Measurements from ENCODE around the gene TSPAN9.

Gene TSPAN9

GRCh38 chr12:3300833-3301401 lies 223.7 kb downstream of the TSPAN9 start:
- H3K36me3 ChIP-seq (ENCODE audit: insufficient read depth, low read length), result no peaks in the 10 kb centered on the region
- H3K4me1 ChIP-seq (ENCODE audit: insufficient read depth, low read length), result peaks cover 8% of the 10 kb centered on the region
- no peak overlapping the region for H3K9ac ChIP-seq (ENCODE audit: low read depth, low read length)
- no peaks in the 10 kb centered on the region for H3K9me3 ChIP-seq (ENCODE audit: control insufficient read depth, insufficient read depth, low read length)

DNA sequence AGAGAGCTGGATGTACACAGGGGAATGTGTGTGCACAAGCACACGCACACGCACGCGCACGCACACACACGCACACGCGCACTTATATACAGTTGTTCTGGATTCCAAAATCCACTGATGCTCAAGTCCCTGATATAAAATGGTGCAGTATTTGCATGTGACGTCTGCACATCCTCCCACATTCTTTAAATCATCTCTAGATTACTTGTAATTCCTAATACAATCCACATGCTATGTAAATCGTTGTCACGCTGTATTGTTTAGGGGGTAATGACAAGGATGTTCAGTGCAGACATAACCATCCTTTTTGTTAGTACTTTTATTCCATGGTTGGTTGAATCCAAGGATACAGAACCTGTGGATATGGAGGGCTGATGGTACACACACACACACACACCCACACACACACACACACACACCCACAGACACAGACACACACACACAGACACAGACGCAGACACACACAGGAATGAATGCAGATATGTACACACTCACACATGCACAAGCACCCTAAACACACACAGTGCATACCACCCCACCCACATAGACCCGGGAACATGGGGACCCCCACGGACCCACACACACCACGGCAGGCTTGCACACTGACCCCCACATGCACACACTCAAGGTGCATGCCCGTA lies 225.3 kb downstream of the TSPAN9 start:
- Histone ChIP-seq H3K4me1 (ENCODE audit: insufficient read depth, low read length) (peaks cover 8% of the 10 kb centered on the region), H3K9me3 (ENCODE audit: control insufficient read depth, insufficient read depth, low read length) (no peaks in the 10 kb centered on the region), H3K9ac (ENCODE audit: low read depth, low read length) (no peak overlapping the region), H3K36me3 (ENCODE audit: insufficient read depth, low read length) (no peaks in the 10 kb centered on the region)

GRCh38 chr12:3303410-3304136 lies 226.4 kb downstream of the TSPAN9 start:
- Histone ChIP-seq H3K36me3 (ENCODE audit: insufficient read depth, low read length) (no peaks in the 10 kb centered on the region), H3K9ac (ENCODE audit: low read depth, low read length) (no peak overlapping the region), H3K4me1 (ENCODE audit: insufficient read depth, low read length) (peaks cover 8% of the 10 kb centered on the region), H3K9me3 (ENCODE audit: control insufficient read depth, insufficient read depth, low read length) (no peaks in the 10 kb centered on the region)

DNA sequence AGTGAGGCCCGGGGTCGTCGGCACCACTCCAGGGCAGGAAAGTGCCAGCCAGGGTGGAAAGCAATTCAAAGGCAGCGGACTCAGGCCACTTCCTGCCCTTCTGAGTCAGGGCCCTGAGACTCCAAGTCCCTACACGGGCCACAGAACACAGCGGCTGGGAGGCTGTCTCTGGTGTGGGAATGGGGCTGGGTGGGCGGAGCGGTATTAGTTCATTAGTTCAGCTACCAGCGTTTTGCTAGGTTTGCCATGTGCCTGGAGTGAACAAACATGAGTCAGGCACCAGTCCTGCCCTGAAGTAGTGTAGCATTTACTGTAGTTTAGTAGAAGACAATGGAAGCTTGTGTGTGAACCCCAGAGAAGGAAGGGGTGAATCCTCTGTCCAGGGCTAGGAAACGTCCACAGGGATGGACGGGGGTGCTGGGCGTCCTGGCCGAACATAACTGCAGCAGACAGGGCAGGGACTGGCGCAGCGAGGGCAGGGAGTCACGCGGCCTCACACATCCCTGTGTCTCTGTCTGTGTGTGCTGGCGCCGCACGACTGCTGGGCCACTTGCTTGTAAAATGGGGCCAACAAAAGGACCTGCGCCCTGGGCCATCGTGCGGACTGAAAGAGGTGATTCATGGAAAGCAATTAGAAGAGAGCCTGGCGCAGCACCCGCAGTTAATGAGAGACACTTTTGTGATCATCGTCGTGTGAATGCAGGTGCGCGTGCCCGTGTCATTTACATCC lies 227.4 kb downstream of the TSPAN9 start:
- no peaks in the 10 kb centered on the region for H3K9me3 ChIP-seq (ENCODE audit: control insufficient read depth, insufficient read depth, low read length)
- H3K4me1 ChIP-seq (ENCODE audit: insufficient read depth, low read length), result peaks cover 8% of the 10 kb centered on the region
- H3K9ac ChIP-seq (ENCODE audit: low read depth, low read length), result no peak overlapping the region
- H3K36me3 ChIP-seq (ENCODE audit: insufficient read depth, low read length), result no peaks in the 10 kb centered on the region

DNA sequence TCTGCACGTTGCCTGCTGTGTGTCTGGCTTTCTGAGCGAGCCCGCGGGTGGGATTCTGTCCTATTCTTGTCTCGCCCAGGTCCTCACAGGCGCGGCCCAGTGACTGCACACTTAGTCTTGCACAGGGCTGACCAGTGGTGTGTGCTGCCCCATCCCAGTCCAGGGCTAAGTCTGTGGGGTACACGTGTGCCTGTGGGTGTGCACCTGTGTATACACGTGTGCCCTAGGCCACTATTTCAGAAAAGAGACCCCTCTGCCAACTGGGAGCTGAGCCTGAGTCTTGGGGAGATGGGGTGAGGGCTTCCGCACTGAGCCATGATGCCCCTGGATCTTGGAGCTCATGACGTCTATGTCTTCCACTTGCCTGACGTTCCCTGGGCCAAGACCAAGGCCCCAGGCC lies 228.3 kb downstream of the TSPAN9 start:
- H3K36me3 ChIP-seq (ENCODE audit: insufficient read depth, low read length), result no peaks in the 10 kb centered on the region
- H3K4me1 ChIP-seq (ENCODE audit: insufficient read depth, low read length), result peaks cover 4% of the 10 kb centered on the region; the same call in 1 of the 2 replicates
- H3K9me3 ChIP-seq (ENCODE audit: control insufficient read depth, insufficient read depth, low read length), result no peaks in the 10 kb centered on the region
- no peak overlapping the region for H3K9ac ChIP-seq (ENCODE audit: low read depth, low read length)

DNA sequence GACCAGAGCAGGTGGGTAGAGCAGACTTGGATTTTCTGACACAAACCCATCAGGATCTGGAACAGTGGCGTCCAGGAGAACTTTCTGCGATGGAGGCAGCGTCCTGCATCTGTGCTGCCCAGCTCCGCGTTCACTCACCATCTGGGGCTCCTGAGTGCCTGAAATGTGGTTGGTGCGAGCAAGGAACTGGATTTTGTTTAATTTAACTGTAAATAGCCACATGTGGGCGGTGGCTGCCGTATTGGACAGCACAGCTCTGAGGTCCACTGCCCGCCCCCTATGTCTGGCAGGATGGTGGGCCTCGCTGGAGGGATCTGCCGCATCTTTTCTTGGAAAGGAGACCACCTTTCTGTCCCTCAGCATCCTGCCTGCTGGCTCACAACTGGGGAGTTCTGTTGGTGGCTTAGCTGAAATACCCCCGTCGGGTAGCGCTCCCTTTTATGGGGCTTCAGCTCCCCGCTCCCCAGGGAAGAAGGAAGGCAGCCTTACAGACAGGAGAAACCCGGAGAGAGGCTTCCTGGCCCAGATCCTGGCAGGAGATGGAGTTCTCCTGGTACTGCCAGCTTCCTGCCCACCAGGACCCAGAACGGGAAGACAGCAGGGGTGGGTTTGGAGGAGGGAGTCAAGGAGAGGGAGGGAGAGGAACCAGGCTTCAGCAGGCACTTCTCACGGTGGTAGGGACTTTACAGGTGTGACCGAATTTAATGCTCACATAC lies 228.9 kb downstream of the TSPAN9 start:
- H3K9me3 ChIP-seq (ENCODE audit: control insufficient read depth, insufficient read depth, low read length), result no peaks in the 10 kb centered on the region

GRCh38 chr12:3307389-3307788 lies 230.2 kb downstream of the TSPAN9 start:
- Histone ChIP-seq H3K36me3 (ENCODE audit: insufficient read depth, low read length) (no peaks in the 10 kb centered on the region), H3K4me1 (ENCODE audit: insufficient read depth, low read length) (peaks cover 7% of the 10 kb centered on the region; the same call in 1 of the 2 replicates)

More for the DNA sequence above, 228.9 kb downstream of the TSPAN9 start:
- H3K9ac ChIP-seq (ENCODE audit: low read depth, low read length), result no peak overlapping the region
- H3K36me3 ChIP-seq (ENCODE audit: insufficient read depth, low read length), result no peaks in the 10 kb centered on the region
- peaks cover 4% of the 10 kb centered on the region; the same call in 1 of the 2 replicates for H3K4me1 ChIP-seq (ENCODE audit: insufficient read depth, low read length)

DNA sequence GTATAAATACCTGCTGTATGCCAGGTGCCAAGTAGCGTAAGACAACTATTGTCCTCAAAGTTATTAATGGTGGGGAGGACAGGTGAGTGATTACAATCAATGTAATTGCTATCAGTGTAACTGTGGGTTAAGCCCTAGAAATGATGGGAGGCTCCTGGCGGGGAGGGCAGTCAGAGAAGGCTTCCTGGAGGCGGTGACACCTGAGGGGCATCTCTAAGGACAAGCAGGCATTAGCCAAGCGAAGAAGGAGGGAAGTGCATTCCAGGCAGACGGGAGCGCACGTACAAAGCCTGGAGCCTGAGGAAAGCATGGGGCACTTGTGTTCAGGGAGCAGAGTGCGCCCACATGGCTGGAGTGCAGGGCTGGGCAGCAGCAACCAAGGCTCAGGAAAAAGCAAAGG lies 230.9 kb downstream of the TSPAN9 start:
- no peak overlapping the region for H3K9ac ChIP-seq (ENCODE audit: low read depth, low read length)
- peaks cover 7% of the 10 kb centered on the region; the same call in 1 of the 2 replicates for H3K4me1 ChIP-seq (ENCODE audit: insufficient read depth, low read length)

More at GRCh38 chr12:3307389-3307788, 230.2 kb downstream of the TSPAN9 start:
- H3K9me3 ChIP-seq (ENCODE audit: control insufficient read depth, insufficient read depth, low read length), result no peaks in the 10 kb centered on the region
- no peak overlapping the region for H3K9ac ChIP-seq (ENCODE audit: low read depth, low read length)

DNA sequence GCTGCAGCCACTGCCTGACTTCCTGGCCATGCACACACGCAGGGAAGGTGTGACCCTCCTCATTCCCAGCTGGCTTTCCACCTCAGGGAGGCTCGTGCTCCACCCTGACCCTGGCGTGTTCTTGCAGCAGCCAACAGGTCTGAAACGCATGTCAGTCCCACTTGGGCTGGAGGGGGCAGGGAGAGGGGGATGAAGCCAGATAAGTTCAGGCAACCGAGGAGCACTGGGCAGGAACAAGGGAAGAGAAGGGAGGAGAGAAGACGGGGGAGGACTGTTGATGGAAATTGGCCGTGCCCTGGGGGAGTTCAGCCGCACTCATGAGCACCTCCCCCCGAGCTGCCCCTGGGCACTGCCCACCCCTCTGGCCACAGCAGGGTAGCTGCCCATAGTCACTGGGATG lies 231.4 kb downstream of the TSPAN9 start:
- H3K9me3 ChIP-seq (ENCODE audit: control insufficient read depth, insufficient read depth, low read length), result no peaks in the 10 kb centered on the region
- H3K9ac ChIP-seq (ENCODE audit: low read depth, low read length), result no peak overlapping the region
- no peaks in the 10 kb centered on the region for H3K36me3 ChIP-seq (ENCODE audit: insufficient read depth, low read length)
- H3K4me1 ChIP-seq (ENCODE audit: insufficient read depth, low read length), result peaks cover 7% of the 10 kb centered on the region; the same call in 1 of the 2 replicates

More for the DNA sequence above, 230.9 kb downstream of the TSPAN9 start:
- Histone ChIP-seq H3K9me3 (ENCODE audit: control insufficient read depth, insufficient read depth, low read length) (no peaks in the 10 kb centered on the region), H3K36me3 (ENCODE audit: insufficient read depth, low read length) (no peaks in the 10 kb centered on the region)

GRCh38 chr12:3309805-3310204 lies 232.6 kb downstream of the TSPAN9 start:
- Histone ChIP-seq H3K36me3 (ENCODE audit: insufficient read depth, low read length) (no peaks in the 10 kb centered on the region), H3K9ac (ENCODE audit: low read depth, low read length) (no peak overlapping the region), H3K9me3 (ENCODE audit: control insufficient read depth, insufficient read depth, low read length) (no peaks in the 10 kb centered on the region), H3K4me1 (ENCODE audit: insufficient read depth, low read length) (peaks cover 3% of the 10 kb centered on the region; the same call in 1 of the 2 replicates)

GRCh38 chr12:3310271-3311026 lies 233.3 kb downstream of the TSPAN9 start:
- Histone ChIP-seq H3K9ac (ENCODE audit: low read depth, low read length) (no peak overlapping the region), H3K9me3 (ENCODE audit: control insufficient read depth, insufficient read depth, low read length) (no peaks in the 10 kb centered on the region), H3K36me3 (ENCODE audit: insufficient read depth, low read length) (no peaks in the 10 kb centered on the region), H3K4me1 (ENCODE audit: insufficient read depth, low read length) (peaks cover 7% of the 10 kb centered on the region; the same call in 1 of the 2 replicates)

DNA sequence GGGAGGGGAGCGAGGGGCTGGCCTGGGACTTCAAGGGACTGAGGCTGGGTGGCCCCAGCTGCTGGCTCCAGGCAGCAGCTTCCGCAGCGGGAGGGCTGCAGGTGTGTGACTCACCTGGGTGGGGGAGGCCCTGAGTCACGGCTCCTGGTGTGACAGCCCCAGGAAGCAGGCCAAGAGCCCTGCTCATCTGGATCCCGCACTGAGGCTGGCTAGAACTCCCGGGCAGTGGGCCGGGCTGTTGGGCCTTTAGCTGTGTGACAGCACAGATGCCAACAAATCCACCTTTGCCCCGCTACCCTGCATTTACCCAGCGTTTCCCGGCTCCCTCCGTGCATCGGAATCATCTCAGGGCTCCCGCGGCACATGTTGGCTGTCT lies 233.8 kb downstream of the TSPAN9 start:
- Histone ChIP-seq H3K36me3 (ENCODE audit: insufficient read depth, low read length) (no peaks in the 10 kb centered on the region), H3K9me3 (ENCODE audit: control insufficient read depth, insufficient read depth, low read length) (no peaks in the 10 kb centered on the region), H3K9ac (ENCODE audit: low read depth, low read length) (no peak overlapping the region), H3K4me1 (ENCODE audit: insufficient read depth, low read length) (peaks cover 7% of the 10 kb centered on the region; the same call in 1 of the 2 replicates)

DNA sequence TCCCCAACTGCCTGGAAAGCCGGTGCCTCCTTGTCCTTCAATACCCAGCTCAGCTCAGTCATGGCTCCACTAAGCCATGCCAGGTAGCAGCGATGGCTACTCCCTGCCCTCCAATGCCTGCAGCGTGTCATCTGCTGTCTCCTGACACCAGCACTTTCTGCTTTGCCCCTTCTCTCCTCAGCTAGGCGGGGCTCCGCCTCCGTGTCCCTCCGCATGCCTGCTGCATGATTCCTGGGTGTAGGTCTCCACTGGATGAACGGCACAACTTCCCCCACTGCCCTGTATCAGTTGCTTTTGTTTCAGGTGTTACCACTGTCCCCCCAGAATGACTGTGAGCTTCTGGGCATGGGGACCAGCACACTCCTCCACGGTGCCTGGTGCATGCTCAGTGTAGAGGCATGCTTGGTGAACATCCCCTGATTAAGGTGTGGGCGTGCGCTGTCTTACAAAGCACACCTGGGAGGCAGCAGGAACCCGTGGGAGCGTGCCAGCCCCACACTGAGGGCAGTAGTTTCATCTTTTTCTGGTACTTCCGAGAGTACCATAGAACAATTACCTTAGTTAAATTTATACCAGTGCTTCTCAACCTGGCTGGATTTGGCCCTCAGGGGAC lies 234.4 kb downstream of the TSPAN9 start:
- Histone ChIP-seq H3K9me3 (ENCODE audit: control insufficient read depth, insufficient read depth, low read length) (no peaks in the 10 kb centered on the region), H3K9ac (ENCODE audit: low read depth, low read length) (no peak overlapping the region), H3K4me1 (ENCODE audit: insufficient read depth, low read length) (peaks cover 7% of the 10 kb centered on the region; the same call in 1 of the 2 replicates), H3K36me3 (ENCODE audit: insufficient read depth, low read length) (no peaks in the 10 kb centered on the region)

Data from ES-I3 (cell line).